Omental fat pad (tissue), 4 donors: ENCODE data around the gene PHGDH. TPM values are rescaled to one million over a fixed set of nuclear protein-coding genes. Genes with fewer than 3 reads are reported as not detected.

ENCODE experiments used
- ATAC-seq: fragments of 150-250 bp; one replicate; pipeline ENCODE4 v1.9.1; 2016; ENCODE audit warnings: mild to moderate bottlenecking, moderate library complexity; ENCODE audit not compliant: low FRiP score
- DNase-seq: peaks from one replicate; pipeline ENCODE4 v3.0.0-alpha.2; 2019; ENCODE audit warnings: low spot score
- total RNA-seq, 4 donors: library from RNA; depleted of rRNA; stranded (reverse); fragments of >200 nt; gene quantifications; one replicate each; pipeline ENCODE4 v1.1.0, GENCODE V29; 2016
- TF ChIP-seq, protein P1 (sequence below), 3 donors: fragments of 450-650 bp; IDR thresholded peaks; one replicate each; pipeline ENCODE4 v1.5.1; 2016 to 2017; ENCODE audit warnings: antibody characterized with exemption in 3 of 3, mild to moderate bottlenecking in 3 of 3, moderate library complexity in 2 of 3

Gene PHGDH
- total RNA-seq, 4 donors from 2014 or later, result 21.5 to 95.4 (median 28.4) TPM

DNA sequence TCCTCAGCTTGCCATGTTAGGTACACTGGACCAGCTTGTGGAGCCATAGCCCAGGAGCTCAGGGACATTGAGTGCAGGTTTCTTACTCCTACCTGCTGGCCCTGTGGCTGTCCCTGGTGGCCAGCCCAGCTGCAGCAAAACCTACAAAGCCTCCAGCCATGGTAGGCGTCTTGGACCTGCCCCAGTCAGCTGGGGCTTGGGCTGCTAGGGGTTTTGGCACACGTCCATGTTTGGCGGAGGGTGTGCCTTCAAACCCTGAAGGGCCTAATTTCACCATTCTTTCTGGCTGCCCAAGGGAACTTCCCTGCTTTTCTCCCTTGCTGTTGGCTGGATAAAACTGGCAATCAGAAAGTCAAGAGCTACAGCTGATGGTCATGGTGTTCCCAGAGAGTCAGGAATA lies 31.6 kb downstream of the PHGDH start:
- TF ChIP-seq, protein P1, sequence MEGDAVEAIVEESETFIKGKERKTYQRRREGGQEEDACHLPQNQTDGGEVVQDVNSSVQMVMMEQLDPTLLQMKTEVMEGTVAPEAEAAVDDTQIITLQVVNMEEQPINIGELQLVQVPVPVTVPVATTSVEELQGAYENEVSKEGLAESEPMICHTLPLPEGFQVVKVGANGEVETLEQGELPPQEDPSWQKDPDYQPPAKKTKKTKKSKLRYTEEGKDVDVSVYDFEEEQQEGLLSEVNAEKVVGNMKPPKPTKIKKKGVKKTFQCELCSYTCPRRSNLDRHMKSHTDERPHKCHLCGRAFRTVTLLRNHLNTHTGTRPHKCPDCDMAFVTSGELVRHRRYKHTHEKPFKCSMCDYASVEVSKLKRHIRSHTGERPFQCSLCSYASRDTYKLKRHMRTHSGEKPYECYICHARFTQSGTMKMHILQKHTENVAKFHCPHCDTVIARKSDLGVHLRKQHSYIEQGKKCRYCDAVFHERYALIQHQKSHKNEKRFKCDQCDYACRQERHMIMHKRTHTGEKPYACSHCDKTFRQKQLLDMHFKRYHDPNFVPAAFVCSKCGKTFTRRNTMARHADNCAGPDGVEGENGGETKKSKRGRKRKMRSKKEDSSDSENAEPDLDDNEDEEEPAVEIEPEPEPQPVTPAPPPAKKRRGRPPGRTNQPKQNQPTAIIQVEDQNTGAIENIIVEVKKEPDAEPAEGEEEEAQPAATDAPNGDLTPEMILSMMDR (IDR thresholded peaks at IDR 0.05), result no peak
- DNase-seq (no peak), ATAC-seq (no peak)

DNA sequence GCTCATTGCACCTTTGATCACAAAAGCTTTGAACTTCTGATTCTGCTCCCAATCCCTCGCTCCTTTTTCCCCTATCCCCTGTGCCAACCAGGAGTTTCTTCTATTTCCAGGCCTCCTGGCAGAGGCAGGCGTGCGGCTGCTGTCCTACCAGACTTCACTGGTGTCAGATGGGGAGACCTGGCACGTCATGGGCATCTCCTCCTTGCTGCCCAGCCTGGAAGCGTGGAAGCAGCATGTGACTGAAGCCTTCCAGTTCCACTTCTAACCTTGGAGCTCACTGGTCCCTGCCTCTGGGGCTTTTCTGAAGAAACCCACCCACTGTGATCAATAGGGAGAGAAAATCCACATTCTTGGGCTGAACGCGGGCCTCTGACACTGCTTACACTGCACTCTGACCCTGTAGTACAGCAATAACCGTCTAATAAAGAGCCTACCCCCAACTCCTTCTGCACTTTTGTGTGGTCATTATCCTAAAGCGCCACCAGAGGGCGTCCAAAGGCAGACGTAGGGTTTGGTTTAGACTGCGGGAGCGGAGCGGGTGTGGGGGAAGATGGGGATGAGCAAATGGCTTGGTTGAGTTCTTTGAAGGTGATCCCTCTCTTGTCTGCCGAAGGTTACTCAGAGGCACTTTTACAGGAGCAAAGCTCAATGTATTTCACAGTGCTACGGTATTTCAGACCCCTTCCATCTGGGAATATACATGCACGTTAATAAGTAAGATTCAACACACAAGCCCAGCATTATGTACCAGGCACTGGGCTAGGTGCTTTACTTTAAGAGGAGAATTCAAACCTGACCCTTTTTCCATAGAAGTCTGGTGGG lies 32.3 kb downstream of the PHGDH start:
- DNase-seq (no peak), ATAC-seq (peak; percentile 64)
- TF ChIP-seq, protein P1 (IDR thresholded peaks at IDR 0.05), result peak in 1 of 3 donors; percentile 35

DNA sequence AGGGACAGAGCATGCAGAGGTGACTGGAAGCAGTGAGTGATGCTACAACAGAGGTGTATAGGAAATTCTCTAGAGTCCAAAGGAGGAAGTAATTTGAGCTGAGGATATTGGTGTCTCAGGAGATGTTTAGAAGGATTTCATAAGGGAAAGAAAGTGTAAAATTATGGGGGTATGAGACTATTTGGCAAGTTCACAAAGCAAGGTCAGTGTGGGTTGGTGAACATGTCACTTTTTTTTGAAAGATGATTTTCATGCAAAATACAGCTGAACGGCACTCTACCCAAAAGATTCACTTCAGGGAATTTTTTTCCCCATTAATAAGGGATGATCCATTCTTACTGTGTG lies 32.8 kb downstream of the PHGDH start:
- DNase-seq (no peak), ATAC-seq (no peak)
- TF ChIP-seq, protein P1 (IDR thresholded peaks at IDR 0.05), result no peak

DNA sequence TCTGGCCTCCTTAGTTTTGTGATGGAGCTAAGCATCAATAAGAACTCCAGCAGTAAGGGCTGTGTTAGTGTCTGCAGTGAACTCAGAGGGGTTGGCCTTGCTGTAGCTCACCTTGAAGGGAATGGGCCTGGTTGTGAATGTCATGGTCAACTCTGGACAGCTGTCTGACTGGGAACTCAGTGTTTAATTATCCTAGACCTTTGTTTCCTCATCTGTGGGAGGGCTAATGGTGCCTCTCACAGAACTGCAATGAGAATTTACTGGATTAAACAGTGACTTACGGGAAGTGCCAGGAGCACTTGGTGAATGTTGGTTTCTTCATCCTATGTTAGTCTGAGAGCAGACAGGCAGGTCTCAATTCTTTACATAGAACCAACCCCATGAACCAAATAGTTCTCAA lies 33.3 kb downstream of the PHGDH start:
- TF ChIP-seq, protein P1 (IDR thresholded peaks at IDR 0.05), result no peak
- ATAC-seq (no peak), DNase-seq (no peak)

DNA sequence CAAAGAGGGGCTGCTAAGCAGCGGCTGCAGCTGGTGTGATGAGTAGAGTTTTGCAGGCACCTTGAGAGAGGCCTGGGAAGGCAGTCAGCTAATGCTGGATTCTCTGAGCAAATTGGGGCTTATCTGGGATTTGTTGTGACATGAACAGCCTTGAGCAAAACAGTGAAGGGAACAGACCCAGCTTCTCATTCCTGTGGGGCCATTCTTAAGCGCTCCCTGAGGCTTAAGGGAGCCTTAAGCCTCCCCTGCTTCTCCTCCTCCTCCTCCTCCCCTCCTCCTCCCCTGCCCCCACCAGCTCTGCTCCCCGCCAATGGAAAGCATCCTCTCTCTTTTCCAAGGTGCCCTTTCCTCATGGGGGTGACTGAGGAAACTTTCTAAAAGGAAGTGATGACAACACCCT lies 35.7 kb downstream of the PHGDH start:
- ATAC-seq, result no peak
- TF ChIP-seq, protein P1 (IDR thresholded peaks at IDR 0.05), result no peak
- no peak for DNase-seq

DNA sequence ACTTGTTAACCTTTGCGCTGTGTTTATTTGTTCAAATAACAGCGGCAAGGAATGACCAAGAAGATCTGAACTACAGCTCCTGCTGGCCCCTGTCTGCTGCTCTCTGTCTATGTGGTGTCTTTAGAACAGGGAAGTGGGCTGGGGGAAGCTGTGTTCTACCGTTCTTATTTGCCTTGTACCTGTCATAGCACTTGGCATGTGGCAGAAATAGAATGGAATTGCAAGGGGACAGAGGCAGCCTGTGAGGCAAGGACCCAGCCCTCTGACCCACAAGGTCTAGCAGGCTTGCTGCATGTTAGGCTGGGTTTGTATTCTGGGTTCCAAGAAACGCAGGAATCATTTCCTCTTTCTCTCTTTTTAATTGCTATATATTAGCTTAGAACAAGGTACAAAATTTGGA lies 36.3 kb downstream of the PHGDH start:
- TF ChIP-seq, protein P1 (IDR thresholded peaks at IDR 0.05), result no peak
- DNase-seq, result no peak
- ATAC-seq, result no peak

DNA sequence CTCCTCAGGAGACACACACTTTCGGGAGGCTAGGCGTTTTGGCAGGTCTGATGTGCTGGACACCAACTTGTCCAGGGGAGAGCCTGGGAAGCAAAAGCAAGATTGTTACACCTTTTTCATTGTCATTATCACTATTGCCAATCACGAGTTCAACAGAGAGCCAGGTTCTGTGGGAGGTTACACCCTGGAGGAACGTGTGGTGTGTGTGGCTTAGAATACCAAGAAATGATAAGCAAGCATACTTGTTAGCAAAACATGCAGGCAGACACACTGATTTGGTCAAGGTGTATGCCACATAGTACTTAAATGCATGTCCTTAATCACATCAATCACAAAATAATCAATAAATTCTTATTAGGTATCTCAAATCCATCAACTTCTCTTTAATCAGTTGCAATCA lies 40.9 kb downstream of the PHGDH start:
- DNase-seq, result no peak

More for the DNA sequence above, 40.9 kb downstream of the PHGDH start:
- ATAC-seq, result no peak
- TF ChIP-seq, protein P1 (IDR thresholded peaks at IDR 0.05), result no peak
